Stimulated activated CD4-positive, alpha-beta T cell treated with anti-CD3 and anti-CD28 coated beads, Interleukin-12 subunit alpha, Interleukin-12 subunit beta, amount 100 ng/mL, for 48 hours (primary cell): ENCODE measurements around the gene FSIP2.

Experiments used
- DNase-seq, 3 donors: peaks; one replicate each; pipeline ENCODE4 v3.0.0-alpha.2; 2020; ENCODE audit warnings: low read depth in 2 of 3, low spot score in 1 of 3

Gene FSIP2, protein sequence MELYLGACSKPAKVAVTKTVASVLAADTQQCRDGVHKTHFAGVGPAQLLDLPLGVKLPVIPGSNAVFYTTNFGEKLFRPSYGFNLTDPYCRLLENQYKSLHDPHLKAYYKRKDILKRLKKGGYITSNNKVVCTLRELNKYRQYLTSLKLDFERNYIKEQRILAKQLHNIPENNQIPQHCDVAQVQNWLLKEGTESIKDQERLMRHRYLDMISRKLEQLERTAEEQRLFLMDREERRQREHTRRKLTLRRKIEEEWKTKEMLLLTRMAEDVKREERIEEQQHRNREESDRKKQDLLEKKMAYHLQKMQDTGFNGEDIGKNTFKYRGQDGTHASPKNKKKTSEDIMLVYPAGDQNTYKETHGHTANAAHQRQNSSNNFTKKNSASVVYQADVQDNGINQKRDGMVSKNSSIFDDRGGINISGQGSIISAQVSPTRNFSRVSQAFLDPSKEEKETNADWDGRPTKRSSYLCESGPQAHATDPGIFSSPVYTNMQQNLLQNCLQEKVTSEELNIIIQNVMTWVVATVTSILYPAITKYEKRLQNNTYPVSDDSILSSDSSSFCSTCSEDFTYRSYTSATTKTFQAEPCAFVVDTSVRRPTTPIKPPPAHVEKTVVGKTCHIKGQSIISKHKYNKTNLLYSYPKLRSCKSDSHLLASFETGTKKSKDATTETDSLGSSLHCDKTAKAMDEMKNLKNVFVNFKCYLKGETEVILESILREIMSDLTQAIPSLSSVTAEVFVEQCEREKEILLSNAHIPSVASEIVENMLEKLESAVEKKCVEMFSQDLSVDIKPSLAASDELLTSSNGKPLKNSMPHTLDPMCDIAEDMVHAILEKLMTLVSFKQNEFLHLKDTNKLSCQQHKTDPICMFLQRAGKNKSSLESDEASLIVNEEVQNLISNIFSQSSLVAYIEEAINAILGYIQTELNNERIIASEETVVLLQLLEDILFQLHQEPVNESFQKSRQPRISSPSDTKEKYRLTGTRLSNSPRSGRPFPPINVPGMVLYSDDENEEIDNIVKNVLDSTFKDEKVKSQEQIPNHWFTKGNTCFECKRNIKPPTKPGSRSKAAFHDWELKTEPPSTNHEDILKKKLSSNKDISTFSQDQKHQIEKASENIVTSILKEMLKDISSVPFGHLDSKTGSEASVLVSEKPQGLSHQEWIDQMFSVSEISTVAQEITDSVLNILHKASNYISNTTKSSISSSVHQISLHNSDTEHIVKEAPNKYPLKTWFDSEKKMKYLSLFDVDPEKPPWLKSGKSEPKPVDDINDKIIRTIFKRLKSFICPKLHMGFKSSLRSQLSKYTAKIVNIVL (N-terminal part only)

DNA sequence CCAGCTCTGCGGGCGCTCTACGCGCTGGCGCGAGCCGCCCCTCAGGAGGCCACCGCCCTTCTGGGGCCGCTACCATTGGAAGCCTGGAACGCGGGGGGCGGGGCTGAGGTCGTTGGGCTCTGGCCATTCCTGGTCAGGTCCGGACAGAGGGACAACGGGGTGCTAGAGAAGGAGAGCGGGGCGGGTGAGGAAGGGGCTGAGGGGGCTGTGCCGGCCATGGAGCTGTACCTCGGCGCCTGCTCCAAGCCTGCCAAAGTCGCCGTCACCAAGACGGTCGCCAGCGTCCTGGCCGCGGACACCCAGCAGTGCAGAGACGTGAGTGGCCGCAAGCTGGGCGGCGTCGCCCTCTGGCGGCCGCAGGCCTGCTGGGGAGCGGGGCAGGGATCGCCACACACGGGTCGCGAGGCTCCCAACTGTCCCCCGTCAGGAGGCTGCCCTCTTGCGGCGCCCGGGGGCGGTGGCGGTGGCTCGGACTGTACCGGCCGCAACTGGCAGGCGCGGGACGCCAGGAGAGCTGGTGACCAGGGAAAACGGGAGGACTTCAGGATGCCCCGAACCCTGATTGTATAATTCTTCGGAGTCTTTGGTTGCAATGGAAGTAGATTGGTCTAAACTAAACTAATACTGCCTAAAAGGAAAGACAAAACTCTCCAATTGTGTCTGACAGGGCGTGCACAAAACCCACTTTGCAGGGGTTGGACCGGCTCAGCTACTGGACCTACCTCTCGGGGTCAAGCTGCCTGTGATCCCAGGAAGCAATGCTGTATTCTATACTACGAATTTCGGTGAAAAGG, at the start of gene FSIP2:
Gene FSIP2, plus strand, starts transcription at position 126 of the 794 bp plus-strand sequence. Its CDS starts 91 bp downstream, at position 217.
- DNase-seq, result peak; percentile 12 to 28 (median 25)

DNA sequence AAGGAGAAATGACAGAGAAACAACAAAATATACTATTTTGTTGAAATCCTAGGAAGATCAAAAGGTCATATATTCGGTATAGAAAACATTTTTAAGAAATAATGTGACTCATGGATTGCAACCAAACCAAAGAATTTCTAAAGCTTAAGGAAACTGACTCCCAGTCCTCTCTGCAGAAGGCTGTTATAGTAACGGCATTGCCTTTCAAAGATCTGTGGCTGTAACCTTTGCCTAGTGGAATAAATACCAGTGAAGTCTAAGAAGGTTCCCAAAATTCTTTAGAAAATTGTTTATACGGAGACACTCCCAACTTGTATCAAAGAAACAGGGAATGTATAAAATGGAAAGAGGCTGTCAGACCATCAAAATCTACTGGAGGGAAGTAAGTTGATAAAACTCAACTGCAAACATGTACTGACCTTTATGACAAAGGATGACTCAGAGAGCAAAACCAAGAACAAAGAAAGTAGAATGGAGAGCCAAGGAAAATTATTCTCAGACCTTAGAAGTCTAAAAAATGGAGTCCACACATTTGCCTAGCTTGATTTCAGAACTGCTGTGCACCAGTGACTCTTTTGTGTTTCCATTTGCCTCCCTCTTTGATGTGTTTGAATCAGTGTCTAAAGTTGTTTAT, 48.6 kb upstream of the FSIP2 start:
- DNase-seq, result no peak

- DNase-seq, result no peak
Measured at GRCh38 chr2:185695711-185696235, 42.8 kb upstream of the FSIP2 start.

DNA sequence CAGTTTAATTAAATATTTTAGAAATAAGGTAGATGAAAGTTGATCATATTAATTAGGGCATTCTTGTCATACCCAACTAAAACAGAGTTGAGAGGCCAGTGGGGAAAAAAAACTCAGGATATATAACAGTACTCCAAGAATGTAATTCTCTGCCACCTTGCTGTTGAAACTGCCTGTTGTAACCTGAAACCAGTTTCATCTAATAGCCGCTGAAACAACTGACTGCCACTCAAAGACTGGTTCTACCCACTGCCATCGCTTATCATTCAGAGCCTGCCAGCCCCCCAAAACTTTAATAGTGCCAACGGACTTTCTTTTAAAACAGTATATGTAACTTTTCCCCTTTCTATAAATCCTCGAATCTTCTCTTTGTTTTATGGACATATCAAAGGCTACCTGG, 37.7 kb upstream of the FSIP2 start:
- no peak for DNase-seq

DNA sequence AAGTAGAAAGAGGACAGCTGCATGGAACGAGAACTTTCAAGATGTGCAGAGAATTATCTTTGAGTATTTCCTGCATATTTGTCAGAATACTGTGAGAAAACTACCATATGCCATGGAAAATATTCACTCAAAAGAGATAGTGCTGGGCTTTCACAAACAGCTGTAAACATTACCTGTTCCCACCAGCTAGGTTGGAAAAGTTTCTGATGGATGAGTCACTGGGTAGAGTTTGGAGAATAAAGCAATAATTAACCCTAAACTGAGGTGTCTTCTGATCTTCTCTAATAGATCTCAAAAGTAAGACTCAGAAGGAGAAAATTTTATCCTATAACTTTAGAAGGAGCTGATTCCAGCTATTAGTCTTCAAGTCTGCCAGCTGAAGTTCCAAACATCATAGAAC, 3.9 kb upstream of the FSIP2 start:
- DNase-seq, result no peak

DNA sequence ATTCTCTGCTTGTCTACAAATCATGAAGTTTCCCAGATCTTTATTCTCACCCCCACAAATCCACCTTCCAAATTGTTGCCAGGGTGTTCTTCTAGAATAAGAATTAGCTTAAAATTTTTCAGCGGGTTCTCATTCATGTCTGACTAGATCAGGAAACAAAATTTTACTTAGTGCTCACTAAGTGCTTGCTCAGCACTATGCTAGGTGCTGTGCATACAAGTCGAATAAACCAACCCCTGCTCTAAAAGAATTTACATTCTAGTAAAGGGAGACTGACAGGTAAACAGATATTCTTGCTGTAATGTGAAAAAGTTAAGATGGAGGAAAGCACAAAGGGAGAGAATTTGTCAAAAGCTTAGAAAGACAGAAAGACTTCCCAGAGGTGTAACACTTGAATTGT, 2.4 kb upstream of the FSIP2 start:
- DNase-seq, result no peak

- no peak for DNase-seq
Measured at GRCh38 chr2:185745864-185746859, 7.6 kb downstream of the FSIP2 start.

DNA sequence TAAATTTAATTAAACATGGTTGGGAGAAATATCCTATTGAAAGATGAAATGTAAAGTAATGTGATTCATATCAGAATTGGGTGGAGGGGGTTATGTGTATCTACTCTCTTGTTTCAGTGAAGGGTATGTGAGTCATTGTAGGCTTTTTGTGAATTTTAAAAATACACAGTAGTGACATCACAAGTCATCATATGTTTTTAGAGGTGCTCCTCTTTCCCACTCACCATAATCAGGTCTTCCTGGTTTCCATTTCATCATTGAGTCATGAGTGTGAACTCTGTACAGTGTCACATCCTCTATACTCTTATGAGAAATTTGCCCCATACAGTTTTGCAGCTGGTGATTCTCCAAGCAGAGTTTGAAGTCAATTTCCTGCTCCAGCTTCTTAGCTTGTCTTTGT, 18.8 kb downstream of the FSIP2 start:
- no peak for DNase-seq

GRCh38 chr2:185771396-185771795, 32.8 kb downstream of the FSIP2 start:
- no peak for DNase-seq

- DNase-seq, result no peak
Measured at GRCh38 chr2:185780890-185781289, 42.3 kb downstream of the FSIP2 start.

- DNase-seq, result no peak
Measured at GRCh38 chr2:185782223-185782769, 43.7 kb downstream of the FSIP2 start.

DNA sequence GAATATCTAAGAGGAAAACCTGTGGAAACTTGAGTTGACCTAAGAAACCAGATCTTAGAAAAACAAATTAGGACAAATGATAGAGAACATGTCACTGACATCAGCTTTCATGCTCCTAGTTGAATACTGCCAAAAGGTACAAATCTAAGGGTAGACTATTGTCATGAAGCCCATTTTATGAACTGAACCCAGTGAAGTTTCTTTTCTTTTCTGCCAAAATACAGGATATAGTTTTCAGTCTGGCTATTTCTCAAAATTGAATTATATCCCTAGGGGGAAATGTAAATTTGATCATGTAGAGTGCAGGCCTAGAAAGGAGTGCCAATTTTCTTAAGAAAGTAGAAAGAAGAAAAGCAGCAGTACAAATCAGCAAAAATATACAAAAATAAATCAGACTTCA, 46.6 kb downstream of the FSIP2 start:
- DNase-seq, result no peak

- no peak for DNase-seq
Measured at GRCh38 chr2:185785851-185786473, 47.4 kb downstream of the FSIP2 start.

- DNase-seq, result no peak
Measured at GRCh38 chr2:185787227-185788145, 48.9 kb downstream of the FSIP2 start.

- no peak for DNase-seq
Measured at GRCh38 chr2:185790361-185790760, 51.8 kb downstream of the FSIP2 start.

GRCh38 chr2:185793532-185794345, 55.1 kb downstream of the FSIP2 start:
- DNase-seq, result no peak
